HCT116 (cell line): ENCODE results near the gene NHERF2. TPM values are rescaled to one million over a fixed set of nuclear protein-coding genes. Genes with fewer than 3 reads are reported as not detected.

Source experiments
- ATAC-seq: fragments of 200-7000 bp; cut with Tn5 transposase; 2 replicates; pipeline ENCODE4 v1.9.1; 2020; ENCODE audit warnings: mild to moderate bottlenecking, moderate library complexity
- BruUV-seq: library from RNA; stranded (reverse); fragments of 400-500 nt; replicated peaks from 2 replicates; lab custom pipeline; 2021; lab: Mats Ljungman, UMichigan
- CTCF ChIA-PET: fragments of 300-600 bp; sonication (Branson Sonifier 250); formaldehyde crosslinking; loops from one replicate; lab custom pipeline; 2021; ENCODE audit warnings: antibody characterized with exemption; lab: Charles Lee
- POLR2A ChIA-PET: fragments of 300-600, 350-600 bp; sonication (Branson Sonifier 250); formaldehyde crosslinking; loops from one replicate; lab custom pipeline; 2021; ENCODE audit warnings: antibody characterized with exemption; lab: Charles Lee
- RAD21 ChIA-PET, 2 experiments: fragments of 300-600 bp; sonication (Branson Sonifier 250); formaldehyde crosslinking; loops; one replicate each; lab custom pipeline; 2023; ENCODE audit warnings: low total read pairs in 2 of 2; ENCODE audit not compliant: uncharacterized antibody in 2 of 2, unreplicated experiment in 2 of 2, low non-redundant PET in 1 of 2; lab: Charles Lee
- DNase-seq: peaks from one replicate; pipeline ENCODE4 v3.0.0-alpha.2; 2010; ENCODE audit warnings: low read depth, low spot score
- H2AFZ ChIP-seq: fragments of 200-600 bp; shearing (Covaris generic), sonication (generic); 2 replicates; pipeline ENCODE4 v1.6.1; 2017; ENCODE audit warnings: low read depth, mixed run types, mixed read lengths, antibody characterized with exemption, low read length; ENCODE audit not compliant: poor library complexity, severe bottlenecking
- H3K27ac ChIP-seq: 2 replicates; pipeline ENCODE4 v1.5.1; 2012; ENCODE audit warnings: low read depth, low read length
- H3K27me3 ChIP-seq: fragments of 200-600 bp; sonication (generic); 2 replicates; pipeline ENCODE4 v1.6.1; 2016; ENCODE audit warnings: mixed run types, low read length, mixed read lengths; ENCODE audit not compliant: insufficient read depth
- H3K36me3 ChIP-seq, 2 experiments: fragments of 200-500 bp in 1 of 2; fragments of 200-600 bp in 1 of 2; sonication (Bioruptor generic) in 1 of 2; sonication (generic) in 1 of 2; 2 replicates each; pipeline versions ENCODE4 v1.5.1 to v1.6.1; 2014 to 2016; ENCODE audit warnings: low read length in 2 of 2, inconsistent platforms in 1 of 2, mixed read lengths in 1 of 2, mixed run types in 1 of 2; ENCODE audit not compliant: insufficient read depth in 2 of 2, control insufficient read depth in 1 of 2
- H3K4me1 ChIP-seq, 2 experiments: fragments of 200-600 bp in 1 of 2; sonication (generic) in 1 of 2; 2 replicates each; pipeline versions ENCODE4 v1.5.1 to v1.6.1; 2012 to 2017; ENCODE audit warnings: low read length in 2 of 2, inconsistent platforms in 1 of 2, mild to moderate bottlenecking in 1 of 2, mixed read lengths in 1 of 2, mixed run types in 1 of 2, moderate library complexity in 1 of 2; ENCODE audit not compliant: insufficient read depth in 2 of 2, control insufficient read depth in 1 of 2
- H3K4me2 ChIP-seq: fragments of 200-600 bp; sonication (generic); 2 replicates; pipeline ENCODE4 v1.6.1; 2017; ENCODE audit warnings: mixed run types, low read length, mixed read lengths
- H3K4me3 ChIP-seq, 2 experiments: fragments of 200-600 bp in 1 of 2; sonication (generic) in 1 of 2; replicated peaks in 1 of 2; 2 replicates each; pipeline ENCODE4 v1.5.1; 2011 to 2016; ENCODE audit warnings: low read length in 2 of 2, control low read depth in 1 of 2, low read depth in 1 of 2, mild to moderate bottlenecking in 1 of 2, mixed read lengths in 1 of 2, mixed run types in 1 of 2
- H3K79me2 ChIP-seq: fragments of 200-600 bp; sonication (generic); 2 replicates; pipeline ENCODE4 v1.6.1; 2017; ENCODE audit warnings: mild to moderate bottlenecking, mixed run types, low read length, moderate library complexity, mixed read lengths; ENCODE audit not compliant: insufficient read depth
- H3K9ac ChIP-seq: fragments of 200-600 bp; sonication (generic); 2 replicates; pipeline ENCODE4 v1.6.1; 2016; ENCODE audit warnings: low read length, mixed read lengths
- H3K9me2 ChIP-seq: fragments of 200-600 bp; sonication (generic), shearing (Covaris generic); 2 replicates; pipeline ENCODE4 v1.6.1; 2017; ENCODE audit warnings: mixed run types, mild to moderate bottlenecking, moderate library complexity; ENCODE audit not compliant: insufficient read depth
- H3K9me3 ChIP-seq, 2 experiments: fragments of 200-500 bp in 1 of 2; fragments of 200-600 bp in 1 of 2; sonication (Bioruptor generic) in 1 of 2; sonication (generic) in 1 of 2; 2 replicates each; pipeline ENCODE4 v1.6.1; 2014 to 2017; ENCODE audit warnings: low read length in 2 of 2, mixed read lengths in 2 of 2, inconsistent platforms in 1 of 2, low read depth in 1 of 2, mild to moderate bottlenecking in 1 of 2, mixed run types in 1 of 2, moderate library complexity in 1 of 2; ENCODE audit not compliant: control insufficient read depth in 1 of 2, insufficient read depth in 1 of 2
- H4K20me1 ChIP-seq: fragments of 200-600 bp; sonication (generic), shearing (Covaris generic); 2 replicates; pipeline ENCODE4 v1.6.1; 2017; ENCODE audit warnings: mixed run types, mild to moderate bottlenecking, moderate library complexity; ENCODE audit not compliant: insufficient read depth
- EZH2 ChIP-seq: fragments of 200-600 bp; sonication (generic); IDR thresholded peaks from 2 replicates; pipeline ENCODE4 v1.6.1; 2017; ENCODE audit warnings: antibody characterized with exemption, mixed run types
- POLR2A ChIP-seq: IDR thresholded peaks from 2 replicates; pipeline ENCODE4 v1.7.0; 2011; ENCODE audit warnings: borderline replicate concordance; ENCODE audit not compliant: insufficient read depth, insufficient read length; ENCODE audit errors: extremely low read depth
- POLR2AphosphoS5 ChIP-seq: IDR thresholded peaks from 2 replicates; pipeline ENCODE4 v1.6.1; 2011; ENCODE audit warnings: mild to moderate bottlenecking, low read depth, low read length, moderate library complexity
- RAD21 ChIP-seq: IDR thresholded peaks from 2 replicates; pipeline ENCODE4 v1.6.1; 2012; ENCODE audit warnings: low read depth, mild to moderate bottlenecking
- SIN3A ChIP-seq: IDR thresholded peaks from 2 replicates; pipeline ENCODE4 v1.6.1; 2012; ENCODE audit warnings: low read depth
- SP1 ChIP-seq: IDR thresholded peaks from 2 replicates; pipeline ENCODE4 v1.6.1; 2012; ENCODE audit warnings: low read depth
- SRF ChIP-seq: IDR thresholded peaks from 2 replicates; pipeline ENCODE4 v1.6.1; 2012; ENCODE audit warnings: low read depth
- TCF7L2 ChIP-seq: IDR thresholded peaks from 2 replicates; pipeline ENCODE4 v1.7.0; 2011; ENCODE audit warnings: borderline replicate concordance, inconsistent platforms; ENCODE audit not compliant: insufficient read depth, insufficient read length; ENCODE audit errors: extremely low read depth
- ZFX ChIP-seq: fragments of 450-650 bp; IDR thresholded peaks from 2 replicates; pipeline ENCODE4 v1.6.1; 2017
- intact Hi-C: fragments of 100-400 bp; cut with micrococcal nuclease; formaldehyde crosslinking; loops from 2 replicates; pipeline ENCODE4 v1.10.0; 2022
- total RNA-seq: library from RNA; stranded (reverse); gene quantifications from one replicate; pipeline ENCODE4 v1.2.1, GENCODE V29; 2021; ENCODE audit not compliant: unreplicated experiment
- TF ChIP-seq, protein P1 (sequence below), 3 experiments: fragments of 200-600 bp in 1 of 3; sonication (generic) in 1 of 3; IDR thresholded peaks in 2 of 3; conservative IDR thresholded peaks in 1 of 3; 2 replicates each; pipeline ENCODE4 v1.5.1; 2012 to 2017; ENCODE audit warnings: low read depth in 2 of 3, low read length in 2 of 3, antibody characterized with exemption in 1 of 3, borderline replicate concordance in 1 of 3, control low read depth in 1 of 3, mild to moderate bottlenecking in 1 of 3, mixed read lengths in 1 of 3, mixed run types in 1 of 3, moderate library complexity in 1 of 3; ENCODE audit not compliant: insufficient read depth in 1 of 3
- TF ChIP-seq, protein P2 (sequence below): IDR thresholded peaks from 2 replicates; pipeline ENCODE4 v1.6.1; 2012
- TF ChIP-seq, protein P3 (sequence below): IDR thresholded peaks from 2 replicates; pipeline ENCODE4 v1.6.1; 2012; ENCODE audit warnings: low read depth

NHERF2 gene
- total RNA-seq, 1 experiment from 2014 or later: 58.4 TPM

DNA sequence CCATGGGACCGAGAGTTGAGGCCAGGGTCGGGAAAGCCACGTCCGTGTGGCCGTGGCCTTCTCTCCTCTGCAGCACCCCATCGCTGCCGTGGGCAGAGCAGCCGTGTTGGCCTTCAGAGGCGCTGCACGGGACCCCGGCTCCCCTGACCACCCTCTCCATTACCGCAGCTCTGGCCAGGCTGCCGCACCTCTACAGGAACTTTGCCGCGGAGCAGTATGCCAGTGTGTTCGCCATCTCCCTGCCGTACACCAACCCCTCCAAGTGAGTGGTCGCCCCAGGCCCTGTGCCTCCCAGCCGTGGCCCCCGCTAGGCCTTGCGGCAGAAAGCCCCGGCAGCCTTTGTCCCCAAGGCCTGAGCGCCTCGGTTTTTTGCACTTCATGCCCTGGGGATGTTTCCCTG lies 48.9 kb downstream of the NHERF2 start:
- ChIA-PET CTCF (no interaction called here), POLR2A (no interaction called here), RAD21 (no interaction called here)
- ATAC-seq (no peak), DNase-seq (no peak)
- Histone ChIP-seq H3K4me3 (no peak overlapping the region), H3K27me3 (no peaks in the 10 kb centered on the region), H4K20me1 (no peaks in the 10 kb centered on the region), H3K9me2 (no peaks in the 10 kb centered on the region), H3K4me2 (no peak overlapping the region), H3K79me2 (no peaks in the 10 kb centered on the region), H3K36me3 (peaks cover 0 to 2% of the 10 kb centered on the region in 2 experiments; a peak in 1 of 4 replicates), H3K27ac (no peak overlapping the region), H3K4me1 (no peaks in the 10 kb centered on the region), H2AFZ (no peak overlapping the region), H3K9ac (no peak overlapping the region), H3K9me3 (no peaks in the 10 kb centered on the region)
- intact Hi-C loops: no loop called here
- no peak for TF ChIP-seq SRF
- no peak for TF ChIP-seq TCF7L2
- TF ChIP-seq, protein P1, sequence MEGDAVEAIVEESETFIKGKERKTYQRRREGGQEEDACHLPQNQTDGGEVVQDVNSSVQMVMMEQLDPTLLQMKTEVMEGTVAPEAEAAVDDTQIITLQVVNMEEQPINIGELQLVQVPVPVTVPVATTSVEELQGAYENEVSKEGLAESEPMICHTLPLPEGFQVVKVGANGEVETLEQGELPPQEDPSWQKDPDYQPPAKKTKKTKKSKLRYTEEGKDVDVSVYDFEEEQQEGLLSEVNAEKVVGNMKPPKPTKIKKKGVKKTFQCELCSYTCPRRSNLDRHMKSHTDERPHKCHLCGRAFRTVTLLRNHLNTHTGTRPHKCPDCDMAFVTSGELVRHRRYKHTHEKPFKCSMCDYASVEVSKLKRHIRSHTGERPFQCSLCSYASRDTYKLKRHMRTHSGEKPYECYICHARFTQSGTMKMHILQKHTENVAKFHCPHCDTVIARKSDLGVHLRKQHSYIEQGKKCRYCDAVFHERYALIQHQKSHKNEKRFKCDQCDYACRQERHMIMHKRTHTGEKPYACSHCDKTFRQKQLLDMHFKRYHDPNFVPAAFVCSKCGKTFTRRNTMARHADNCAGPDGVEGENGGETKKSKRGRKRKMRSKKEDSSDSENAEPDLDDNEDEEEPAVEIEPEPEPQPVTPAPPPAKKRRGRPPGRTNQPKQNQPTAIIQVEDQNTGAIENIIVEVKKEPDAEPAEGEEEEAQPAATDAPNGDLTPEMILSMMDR (IDR thresholded peaks at IDR 0.05 in 2 of 3, conservative IDR thresholded peaks at IDR 0.05 in 1 of 3; ENCODE audit: borderline replicate concordance in 1 of 3, insufficient read depth in 1 of 3, low read depth in 2 of 3, low read length in 2 of 3): no peak
- no peak for TF ChIP-seq RAD21
- no peak for TF ChIP-seq EZH2
- no peak for TF ChIP-seq POLR2A
- TF ChIP-seq POLR2AphosphoS5: no peak
- no peak for TF ChIP-seq ZFX
- no peak for TF ChIP-seq SP1
- TF ChIP-seq, protein P2, sequence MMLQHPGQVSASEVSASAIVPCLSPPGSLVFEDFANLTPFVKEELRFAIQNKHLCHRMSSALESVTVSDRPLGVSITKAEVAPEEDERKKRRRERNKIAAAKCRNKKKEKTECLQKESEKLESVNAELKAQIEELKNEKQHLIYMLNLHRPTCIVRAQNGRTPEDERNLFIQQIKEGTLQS: no peak
- no peak for TF ChIP-seq SIN3A
- TF ChIP-seq, protein P3, sequence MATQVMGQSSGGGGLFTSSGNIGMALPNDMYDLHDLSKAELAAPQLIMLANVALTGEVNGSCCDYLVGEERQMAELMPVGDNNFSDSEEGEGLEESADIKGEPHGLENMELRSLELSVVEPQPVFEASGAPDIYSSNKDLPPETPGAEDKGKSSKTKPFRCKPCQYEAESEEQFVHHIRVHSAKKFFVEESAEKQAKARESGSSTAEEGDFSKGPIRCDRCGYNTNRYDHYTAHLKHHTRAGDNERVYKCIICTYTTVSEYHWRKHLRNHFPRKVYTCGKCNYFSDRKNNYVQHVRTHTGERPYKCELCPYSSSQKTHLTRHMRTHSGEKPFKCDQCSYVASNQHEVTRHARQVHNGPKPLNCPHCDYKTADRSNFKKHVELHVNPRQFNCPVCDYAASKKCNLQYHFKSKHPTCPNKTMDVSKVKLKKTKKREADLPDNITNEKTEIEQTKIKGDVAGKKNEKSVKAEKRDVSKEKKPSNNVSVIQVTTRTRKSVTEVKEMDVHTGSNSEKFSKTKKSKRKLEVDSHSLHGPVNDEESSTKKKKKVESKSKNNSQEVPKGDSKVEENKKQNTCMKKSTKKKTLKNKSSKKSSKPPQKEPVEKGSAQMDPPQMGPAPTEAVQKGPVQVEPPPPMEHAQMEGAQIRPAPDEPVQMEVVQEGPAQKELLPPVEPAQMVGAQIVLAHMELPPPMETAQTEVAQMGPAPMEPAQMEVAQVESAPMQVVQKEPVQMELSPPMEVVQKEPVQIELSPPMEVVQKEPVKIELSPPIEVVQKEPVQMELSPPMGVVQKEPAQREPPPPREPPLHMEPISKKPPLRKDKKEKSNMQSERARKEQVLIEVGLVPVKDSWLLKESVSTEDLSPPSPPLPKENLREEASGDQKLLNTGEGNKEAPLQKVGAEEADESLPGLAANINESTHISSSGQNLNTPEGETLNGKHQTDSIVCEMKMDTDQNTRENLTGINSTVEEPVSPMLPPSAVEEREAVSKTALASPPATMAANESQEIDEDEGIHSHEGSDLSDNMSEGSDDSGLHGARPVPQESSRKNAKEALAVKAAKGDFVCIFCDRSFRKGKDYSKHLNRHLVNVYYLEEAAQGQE: no peak
- BruUV-seq: no TSS peak
